ENCODE measurements around the gene ATG13.
A peak's percentile ranks its signal among the peaks of the same experiment; 100 is the strongest.

The ATG13 gene

DNA sequence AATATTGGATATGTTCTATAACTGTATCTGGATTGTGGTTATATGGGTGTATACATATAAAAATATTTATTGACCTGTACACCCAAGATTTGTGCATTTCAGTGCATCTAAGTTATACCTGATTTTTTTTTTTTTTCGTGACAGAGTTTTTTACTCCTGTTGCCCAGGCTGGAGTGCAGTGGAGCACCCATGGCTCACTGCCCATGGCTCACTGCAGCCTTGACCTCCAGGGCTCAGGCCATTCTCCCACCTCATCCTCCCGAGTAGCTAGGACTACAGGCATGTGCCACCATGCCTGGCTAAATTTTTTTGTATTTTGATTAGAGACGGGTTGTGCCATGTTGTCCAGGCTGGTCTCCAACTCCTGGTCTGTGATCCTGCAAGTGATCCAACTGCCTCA is 24.3 kb downstream of the ATG13 start:
- no peak for DNase-seq
- no peaks in the 10 kb centered on the region for H3K4me1 ChIP-seq
- no peaks in the 10 kb centered on the region for H3K27me3 ChIP-seq
- TF ChIP-seq, protein P1, sequence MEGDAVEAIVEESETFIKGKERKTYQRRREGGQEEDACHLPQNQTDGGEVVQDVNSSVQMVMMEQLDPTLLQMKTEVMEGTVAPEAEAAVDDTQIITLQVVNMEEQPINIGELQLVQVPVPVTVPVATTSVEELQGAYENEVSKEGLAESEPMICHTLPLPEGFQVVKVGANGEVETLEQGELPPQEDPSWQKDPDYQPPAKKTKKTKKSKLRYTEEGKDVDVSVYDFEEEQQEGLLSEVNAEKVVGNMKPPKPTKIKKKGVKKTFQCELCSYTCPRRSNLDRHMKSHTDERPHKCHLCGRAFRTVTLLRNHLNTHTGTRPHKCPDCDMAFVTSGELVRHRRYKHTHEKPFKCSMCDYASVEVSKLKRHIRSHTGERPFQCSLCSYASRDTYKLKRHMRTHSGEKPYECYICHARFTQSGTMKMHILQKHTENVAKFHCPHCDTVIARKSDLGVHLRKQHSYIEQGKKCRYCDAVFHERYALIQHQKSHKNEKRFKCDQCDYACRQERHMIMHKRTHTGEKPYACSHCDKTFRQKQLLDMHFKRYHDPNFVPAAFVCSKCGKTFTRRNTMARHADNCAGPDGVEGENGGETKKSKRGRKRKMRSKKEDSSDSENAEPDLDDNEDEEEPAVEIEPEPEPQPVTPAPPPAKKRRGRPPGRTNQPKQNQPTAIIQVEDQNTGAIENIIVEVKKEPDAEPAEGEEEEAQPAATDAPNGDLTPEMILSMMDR (IDR thresholded peaks at IDR 0.05) = no peak
- no peak overlapping the region for H3K4me3 ChIP-seq
- intact Hi-C loops (cut with DNase I; ENCODE audit: low total_unique reads) = no loop called here
- H3K27ac ChIP-seq = no peak overlapping the region
- H3K9me3 ChIP-seq = no peaks in the 10 kb centered on the region
- H3K36me3 ChIP-seq = peaks cover 12 to 39% (median 20%) of the 10 kb centered on the region in 3 donors

DNA sequence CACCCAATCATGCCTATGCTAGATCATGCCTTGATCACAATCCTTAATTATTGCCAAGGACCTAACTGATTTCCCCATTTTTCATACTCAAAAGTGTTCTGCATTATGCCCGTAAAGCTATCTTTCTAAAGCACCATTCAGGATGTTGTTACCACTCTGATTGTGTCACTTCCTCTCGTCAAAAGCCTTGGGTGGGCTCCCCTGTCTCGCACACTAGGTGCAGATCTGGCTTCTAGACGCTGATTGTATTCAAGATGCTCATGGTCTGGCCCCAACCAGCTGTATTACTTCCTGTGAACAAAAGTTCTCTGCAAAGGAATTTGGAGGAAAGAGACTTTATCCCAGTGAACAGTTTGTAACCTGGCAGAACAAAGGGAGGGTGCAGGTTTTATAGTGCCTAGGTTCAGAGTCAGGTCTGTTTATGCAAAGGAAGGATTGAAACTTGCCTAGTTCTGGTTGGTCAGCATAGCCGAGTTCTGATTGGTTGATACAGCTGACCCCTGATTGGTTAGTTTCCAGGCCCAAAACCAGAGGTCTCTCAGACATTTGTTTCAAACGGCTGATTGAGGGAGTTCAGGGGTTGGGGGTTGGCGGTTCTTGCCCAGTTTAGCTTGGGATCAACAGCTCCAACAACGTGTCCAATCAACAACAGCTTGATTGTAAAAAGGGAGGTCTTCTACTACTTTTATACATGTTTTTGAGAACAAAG is 25.4 kb downstream of the ATG13 start:
- Histone ChIP-seq H3K4me3 (no peak overlapping the region), H3K4me1 (peaks cover 0 to 4% (median 2%) of the 10 kb centered on the region in 4 donors), H3K36me3 (peaks cover 22 to 50% (median 31%) of the 10 kb centered on the region in 3 donors), H3K27me3 (no peaks in the 10 kb centered on the region), H3K27ac (no peak overlapping the region), H3K9me3 (no peaks in the 10 kb centered on the region)
- TF ChIP-seq, protein P1 (IDR thresholded peaks at IDR 0.05) = no peak
- no peak for DNase-seq
- intact Hi-C loops (cut with DNase I; ENCODE audit: low total_unique reads) = no loop called here

DNA sequence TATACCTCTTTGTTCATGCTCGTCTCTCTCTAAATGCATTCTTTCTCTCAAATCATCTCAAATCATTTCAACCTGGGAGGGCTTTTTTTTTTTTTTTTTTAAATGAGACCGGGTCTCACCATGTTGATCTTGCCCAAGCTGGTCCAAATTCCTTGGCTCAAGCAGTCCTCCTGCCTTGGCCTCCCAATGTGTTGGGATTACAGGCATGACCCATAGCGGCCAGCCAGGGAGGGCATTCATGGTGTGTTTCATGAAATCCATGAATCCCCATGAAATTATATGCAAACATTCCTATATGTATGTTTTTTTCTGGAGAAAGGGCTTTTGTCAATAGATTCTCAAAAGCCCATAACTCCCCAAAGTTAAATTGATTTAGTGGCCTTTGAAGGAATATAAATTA is 26.2 kb downstream of the ATG13 start:
- peaks cover 22 to 54% (median 24%) of the 10 kb centered on the region in 3 donors for H3K36me3 ChIP-seq
- intact Hi-C loops (cut with DNase I; ENCODE audit: low total_unique reads) = no loop called here
- H3K27me3 ChIP-seq = no peaks in the 10 kb centered on the region
- TF ChIP-seq, protein P1 (IDR thresholded peaks at IDR 0.05) = no peak
- no peak for DNase-seq
- H3K4me1 ChIP-seq = peaks cover 0 to 11% (median 8%) of the 10 kb centered on the region in 4 donors
- no peak overlapping the region for H3K27ac ChIP-seq
- H3K4me3 ChIP-seq = no peak overlapping the region
- H3K9me3 ChIP-seq = no peaks in the 10 kb centered on the region

DNA sequence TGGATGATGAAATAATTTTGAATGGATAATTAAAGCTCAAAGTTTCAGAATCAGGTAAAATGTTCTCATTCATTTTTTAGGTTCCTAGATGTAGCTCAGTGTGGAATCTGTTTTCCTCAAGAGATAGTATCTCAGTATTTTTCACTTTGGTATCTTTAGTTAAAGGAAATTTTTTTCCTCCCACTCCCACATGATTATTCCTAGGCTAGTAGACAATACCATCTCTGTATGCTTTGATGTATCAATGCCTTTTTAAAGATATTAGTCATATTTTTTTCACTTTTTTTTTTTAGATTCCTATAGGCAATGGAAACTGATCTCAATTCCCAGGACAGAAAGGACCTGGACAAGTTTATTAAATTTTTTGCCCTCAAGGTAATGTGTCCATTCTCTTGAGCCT is 26.6 kb downstream of the ATG13 start:
- H3K9me3 ChIP-seq = no peaks in the 10 kb centered on the region
- no peaks in the 10 kb centered on the region for H3K27me3 ChIP-seq
- intact Hi-C loops (cut with DNase I; ENCODE audit: low total_unique reads) = no loop called here
- no peak overlapping the region for H3K4me3 ChIP-seq
- H3K4me1 ChIP-seq = peaks cover 0 to 16% (median 11%) of the 10 kb centered on the region in 4 donors
- TF ChIP-seq, protein P1 (IDR thresholded peaks at IDR 0.05) = no peak
- DNase-seq = no peak
- H3K36me3 ChIP-seq = peaks cover 22 to 55% (median 23%) of the 10 kb centered on the region in 3 donors
- no peak overlapping the region for H3K27ac ChIP-seq

DNA sequence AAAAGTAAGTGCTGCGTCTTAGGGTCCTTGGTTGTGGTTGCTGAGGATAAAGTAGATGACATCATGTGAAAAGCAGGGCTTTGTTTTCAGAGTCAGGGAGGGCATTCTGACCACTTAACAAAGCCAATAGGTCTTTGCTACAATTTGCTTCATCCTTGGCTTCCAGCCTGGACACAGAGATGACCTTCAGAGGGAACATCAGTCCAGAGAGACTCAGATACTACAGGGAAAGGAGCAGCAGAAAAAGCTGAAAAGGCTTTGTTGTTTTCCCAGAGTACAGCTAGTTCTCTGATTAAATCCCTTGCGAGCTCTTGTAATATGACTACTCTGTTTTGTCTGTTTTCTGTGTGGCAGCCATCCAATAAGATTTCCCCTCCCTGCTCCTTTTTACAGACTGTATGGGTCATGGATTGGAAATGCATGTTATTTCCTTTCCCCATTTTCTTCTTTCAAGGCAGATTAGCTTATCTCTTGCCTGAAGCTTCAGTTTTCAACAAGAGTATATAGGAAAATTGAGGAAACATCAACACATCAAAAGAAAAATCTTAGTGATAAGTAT is 31.9 kb downstream of the ATG13 start:
- H3K4me1 ChIP-seq = peaks cover 0 to 28% (median 21%) of the 10 kb centered on the region in 4 donors
- peak overlapping the region; percentile 66 to 79 for H3K27ac ChIP-seq
- intact Hi-C loops (cut with DNase I; ENCODE audit: low total_unique reads) = no loop called here
- H3K27me3 ChIP-seq = no peaks in the 10 kb centered on the region
- H3K9me3 ChIP-seq = no peaks in the 10 kb centered on the region
- H3K36me3 ChIP-seq = peaks cover 58 to 88% (median 60%) of the 10 kb centered on the region in 3 donors
- TF ChIP-seq, protein P1 (IDR thresholded peaks at IDR 0.05) = peak in 1 of 2 experiments; percentile 13
- H3K4me3 ChIP-seq = peak overlapping the region in 1 of 2 donors; percentile 19
- DNase-seq = peak; percentile 79 to 87
